Activated CD4-positive, alpha-beta T cell treated with anti-CD3 and anti-CD28 coated beads for 36 hours (primary cell): ENCODE measurements around the gene PAX7. TPM values are rescaled to one million over a fixed set of nuclear protein-coding genes. Genes with fewer than 3 reads are reported as not detected.
"Not testable (repeated sequence)": the region's sequence is repeated elsewhere in the genome, so short reads cannot be mapped to it uniquely, and the experiment has no call there.

Experiments
- ATAC-seq: fragments of 200-7000 bp; cut with Tn5 transposase; one replicate; pipeline ENCODE4 v1.10.0; 2021; ENCODE audit warnings: mild to moderate bottlenecking, moderate library complexity
- CTCF ChIA-PET: fragments of 350-600 bp; sonication (Branson Sonifier 250); formaldehyde crosslinking; loops from one replicate; lab custom pipeline; 2021; ENCODE audit warnings: antibody characterized with exemption; lab: Charles Lee
- POLR2A ChIA-PET: fragments of 350-600 bp; sonication (Branson Sonifier 250); formaldehyde crosslinking; loops from one replicate; lab custom pipeline; 2021; ENCODE audit warnings: antibody characterized with exemption, inconsistent platforms; lab: Charles Lee
- DNase-seq: peaks from one replicate; pipeline ENCODE4 v3.0.0-alpha.2; 2020
- H3K27ac Mint-ChIP-seq: one replicate; pipeline ENCODE4 v1.8.0; 2021; ENCODE audit warnings: mixed read lengths
- H3K27me3 Mint-ChIP-seq: one replicate; pipeline ENCODE4 v1.8.0; 2021; ENCODE audit warnings: mixed read lengths
- H3K36me3 Mint-ChIP-seq: one replicate; pipeline ENCODE4 v1.8.0; 2021; ENCODE audit warnings: low read depth, mixed read lengths
- H3K4me1 Mint-ChIP-seq: one replicate; pipeline ENCODE4 v1.8.0; 2021; ENCODE audit warnings: mixed read lengths
- H3K4me3 Mint-ChIP-seq: one replicate; pipeline ENCODE4 v1.8.0; 2021; ENCODE audit warnings: mild to moderate bottlenecking, moderate library complexity, mixed read lengths
- H3K9me3 Mint-ChIP-seq: one replicate; pipeline ENCODE4 v1.8.0; 2021; ENCODE audit warnings: low read depth, mixed read lengths
- intact Hi-C, 2 experiments: fragments of 100-400 bp; cut with DNase I in 1 of 2; cut with micrococcal nuclease in 1 of 2; formaldehyde crosslinking; loops; one replicate each; pipeline versions ENCODE4 v1.14.2 to v1.15.1; 2022 to 2024; cut with DNase I, micrococcal nuclease
- total RNA-seq, 2 experiments: library from RNA; stranded (reverse); gene quantifications; one replicate each; pipeline ENCODE4 v1.2.3, GENCODE V29; 2021

The PAX7 gene
- total RNA-seq, 2 experiments from 2014 or later, result not detected

GRCh38 chr1:18735224-18735997 is 104.8 kb downstream of the PAX7 start:
- DNase-seq (no peak), ATAC-seq (no peak)
- intact Hi-C loops, result no loop called here
- Mint-ChIP-seq H3K4me3 (no peak overlapping the region), H3K27me3 (peaks cover 28% of the 10 kb centered on the region), H3K9me3 (no peaks in the 10 kb centered on the region), H3K36me3 (no peaks in the 10 kb centered on the region), H3K27ac (no peak overlapping the region), H3K4me1 (no peaks in the 10 kb centered on the region)
- CTCF ChIA-PET, result no interaction called here
- POLR2A ChIA-PET, result no interaction called here

GRCh38 chr1:18736958-18737357 is 106.3 kb downstream of the PAX7 start:
- no peak overlapping the region for H3K27ac Mint-ChIP-seq
- H3K9me3 Mint-ChIP-seq, result no peaks in the 10 kb centered on the region
- DNase-seq (no peak), ATAC-seq (no peak)
- CTCF ChIA-PET, result no interaction called here
- peaks cover 30% of the 10 kb centered on the region for H3K27me3 Mint-ChIP-seq
- POLR2A ChIA-PET, result no interaction called here
- no peak overlapping the region for H3K4me3 Mint-ChIP-seq
- intact Hi-C loops, result no loop called here
- no peaks in the 10 kb centered on the region for H3K4me1 Mint-ChIP-seq
- H3K36me3 Mint-ChIP-seq, result no peaks in the 10 kb centered on the region

DNA sequence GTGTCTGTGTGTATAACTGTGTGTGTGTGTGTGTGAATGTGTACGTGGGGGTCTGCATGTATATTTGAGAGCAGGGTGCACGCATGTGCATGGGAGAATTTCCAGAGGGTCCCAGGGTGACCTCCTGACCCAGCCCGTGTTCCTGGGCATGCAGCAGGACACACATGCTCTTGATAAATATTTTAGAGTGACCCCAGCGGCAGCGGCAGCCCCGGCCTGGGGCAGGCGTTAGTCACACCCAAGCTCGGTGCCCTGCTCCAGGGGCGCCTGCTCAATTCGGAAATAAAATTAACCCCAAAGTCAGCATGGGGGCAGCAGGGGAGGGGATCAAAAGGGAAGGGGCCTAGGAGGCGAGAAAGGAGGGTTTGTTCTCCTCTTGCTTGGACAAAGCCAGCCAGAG is 107.5 kb downstream of the PAX7 start:
- no peak for ATAC-seq
- POLR2A ChIA-PET, result no interaction called here
- intact Hi-C loops, result no loop called here
- H3K4me3 Mint-ChIP-seq, result no peak overlapping the region
- H3K27ac Mint-ChIP-seq, result no peak overlapping the region
- no peaks in the 10 kb centered on the region for H3K36me3 Mint-ChIP-seq
- DNase-seq, result no peak
- CTCF ChIA-PET, result no interaction called here
- H3K9me3 Mint-ChIP-seq, result no peaks in the 10 kb centered on the region
- H3K27me3 Mint-ChIP-seq, result peaks cover 18% of the 10 kb centered on the region
- H3K4me1 Mint-ChIP-seq, result no peaks in the 10 kb centered on the region

DNA sequence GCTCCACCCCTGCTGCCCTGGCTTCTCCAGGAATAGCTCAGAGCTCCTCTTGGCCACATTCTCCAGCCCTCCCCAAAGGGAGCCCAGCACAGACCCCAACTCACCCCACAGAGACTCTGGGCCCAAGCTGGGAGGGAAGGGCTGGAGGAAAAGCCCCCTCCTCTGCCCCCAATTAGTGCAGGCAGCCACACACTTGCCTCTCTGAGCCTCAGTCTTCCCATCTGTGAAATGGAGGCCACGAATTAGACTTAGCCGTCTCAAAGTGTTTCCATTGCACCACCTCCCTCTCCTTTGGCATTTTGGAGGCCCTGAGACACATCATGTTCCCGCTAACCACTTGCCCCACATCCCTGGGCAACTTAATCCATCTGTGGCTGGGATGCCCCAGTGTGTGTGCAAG is 108.0 kb downstream of the PAX7 start:
- DNase-seq, result no peak
- ChIA-PET POLR2A (no interaction called here), CTCF (no interaction called here)
- Mint-ChIP-seq H3K9me3 (no peaks in the 10 kb centered on the region), H3K4me3 (no peak overlapping the region), H3K27me3 (peaks cover 16% of the 10 kb centered on the region), H3K4me1 (no peaks in the 10 kb centered on the region), H3K27ac (no peak overlapping the region), H3K36me3 (no peaks in the 10 kb centered on the region)
- intact Hi-C loops, result no loop called here
- no peak for ATAC-seq

DNA sequence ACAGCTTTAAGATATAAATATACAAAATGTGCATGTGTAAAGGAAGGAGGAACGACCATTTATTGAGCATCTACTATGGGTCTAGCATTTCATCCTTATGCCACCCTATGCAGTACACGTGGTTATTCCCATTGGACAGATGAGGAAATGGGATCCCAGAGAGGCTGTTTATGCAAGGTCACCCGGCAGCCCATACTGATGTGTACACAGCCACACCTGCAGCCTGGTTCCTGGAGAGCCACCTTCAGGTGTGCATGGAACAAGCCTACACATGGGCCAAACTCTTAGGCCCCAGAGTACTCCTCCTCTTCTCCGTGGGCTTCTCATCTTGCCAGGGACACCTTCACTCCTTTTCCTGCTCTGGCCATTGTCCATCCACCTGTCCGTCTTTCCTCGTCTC is 108.8 kb downstream of the PAX7 start:
- POLR2A ChIA-PET, result no interaction called here
- Mint-ChIP-seq H3K36me3 (no peaks in the 10 kb centered on the region), H3K4me1 (no peaks in the 10 kb centered on the region), H3K9me3 (no peaks in the 10 kb centered on the region), H3K4me3 (no peak overlapping the region), H3K27me3 (peaks cover 16% of the 10 kb centered on the region), H3K27ac (no peak overlapping the region)
- ATAC-seq, result no peak
- CTCF ChIA-PET, result no interaction called here
- intact Hi-C loops, result no loop called here
- no peak for DNase-seq

DNA sequence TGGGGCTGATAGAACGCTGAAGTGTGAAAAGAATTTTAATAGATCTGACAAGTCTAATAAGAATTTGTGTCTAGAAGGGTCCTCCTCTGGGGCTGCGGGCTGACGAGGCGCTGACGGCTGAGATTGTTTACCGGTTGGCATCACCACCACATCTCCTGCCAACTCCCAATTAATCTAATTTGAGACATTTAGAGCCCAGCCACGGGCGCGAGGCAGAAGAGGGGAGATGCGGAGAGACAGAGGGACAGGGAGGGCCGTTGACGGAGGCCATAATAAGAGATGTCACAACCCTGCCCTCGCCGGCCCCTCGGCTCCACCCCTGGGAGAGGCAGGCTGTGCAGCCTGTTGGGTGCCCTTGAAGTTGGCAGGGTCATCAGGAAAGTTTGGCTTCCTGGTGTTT is 109.3 kb downstream of the PAX7 start:
- peaks cover 13% of the 10 kb centered on the region for H3K27me3 Mint-ChIP-seq

DNA sequence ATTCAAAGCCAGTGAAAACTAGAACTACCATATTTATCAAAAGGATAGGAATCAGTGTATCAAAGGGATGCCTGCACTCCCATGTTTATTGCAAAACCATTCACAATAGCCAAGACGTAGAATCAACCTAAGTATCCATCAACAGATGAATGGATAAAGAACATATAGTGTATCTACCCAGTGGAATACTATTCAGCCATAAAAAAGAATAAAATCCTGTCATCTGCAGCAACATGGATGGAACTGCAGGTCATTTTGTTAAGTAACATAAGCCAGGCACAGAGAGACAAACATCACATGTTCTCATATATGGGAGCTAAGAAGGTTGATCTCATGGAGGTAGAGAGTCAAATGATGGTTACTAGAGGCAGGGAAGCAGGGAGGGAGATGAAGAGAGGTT is 110.0 kb downstream of the PAX7 start:
- Mint-ChIP-seq H3K4me3 (no peak overlapping the region), H3K27ac (no peak overlapping the region), H3K4me1 (no peaks in the 10 kb centered on the region), H3K27me3 (peaks cover 13% of the 10 kb centered on the region), H3K36me3 (no peaks in the 10 kb centered on the region), H3K9me3 (no peaks in the 10 kb centered on the region)
- DNase-seq, result no peak
- CTCF ChIA-PET, result no interaction called here
- intact Hi-C loops, result no loop called here
- ATAC-seq, result no peak
- POLR2A ChIA-PET, result no interaction called here

More for the DNA sequence above, 109.3 kb downstream of the PAX7 start:
- Mint-ChIP-seq H3K27ac (no peak overlapping the region), H3K4me3 (no peak overlapping the region), H3K36me3 (no peaks in the 10 kb centered on the region), H3K4me1 (no peaks in the 10 kb centered on the region), H3K9me3 (no peaks in the 10 kb centered on the region)
- ATAC-seq (no peak), DNase-seq (no peak)
- POLR2A ChIA-PET, result no interaction called here
- CTCF ChIA-PET, result no interaction called here
- intact Hi-C loops, result no loop called here

- Mint-ChIP-seq H3K9me3 (no peaks in the 10 kb centered on the region), H3K4me1 (no peaks in the 10 kb centered on the region), H3K27me3 (peaks cover 13% of the 10 kb centered on the region), H3K36me3 (no peaks in the 10 kb centered on the region), H3K4me3 (no peak overlapping the region), H3K27ac (no peak overlapping the region)
- ChIA-PET POLR2A (no interaction called here), CTCF (no interaction called here)
- intact Hi-C loops, result no loop called here
- ATAC-seq, result no peak
- DNase-seq, result no peak
Observed at GRCh38 chr1:18743233-18743632, 112.6 kb downstream of the PAX7 start.

- H3K27me3 Mint-ChIP-seq, result peaks cover 16% of the 10 kb centered on the region
- intact Hi-C loops, ATAC-seq, H3K4me1 Mint-ChIP-seq, H3K27ac Mint-ChIP-seq, H3K9me3 Mint-ChIP-seq, DNase-seq, POLR2A ChIA-PET, H3K4me3 Mint-ChIP-seq, H3K36me3 Mint-ChIP-seq: not testable (repeated sequence)
- CTCF ChIA-PET, result interaction anchor here (0.7 kb wide), 1 partner anchor 175 kb away, joined by 3 read pairs; no protein-coding TSS in a partner anchor
Observed at GRCh38 chr1:18744381-18744780, 113.7 kb downstream of the PAX7 start.

GRCh38 chr1:18746981-18747380 is 116.3 kb downstream of the PAX7 start:
- H3K36me3 Mint-ChIP-seq, result no peaks in the 10 kb centered on the region
- peaks cover 12% of the 10 kb centered on the region for H3K27me3 Mint-ChIP-seq
- H3K27ac Mint-ChIP-seq, result no peak overlapping the region
- H3K4me1 Mint-ChIP-seq, result no peaks in the 10 kb centered on the region
- H3K9me3 Mint-ChIP-seq, result no peaks in the 10 kb centered on the region
- ATAC-seq (no peak), DNase-seq (no peak)
- POLR2A ChIA-PET, result no interaction called here
- CTCF ChIA-PET, result no interaction called here
- H3K4me3 Mint-ChIP-seq, result no peak overlapping the region
- intact Hi-C loops, result no loop called here

GRCh38 chr1:18747671-18748070 is 117.0 kb downstream of the PAX7 start:
- CTCF ChIA-PET, result no interaction called here
- H3K9me3 Mint-ChIP-seq, result no peaks in the 10 kb centered on the region
- intact Hi-C loops, result no loop called here
- ATAC-seq (no peak), DNase-seq (no peak)
- no peak overlapping the region for H3K27ac Mint-ChIP-seq
- H3K36me3 Mint-ChIP-seq, result no peaks in the 10 kb centered on the region
- no peaks in the 10 kb centered on the region for H3K4me1 Mint-ChIP-seq
- no peak overlapping the region for H3K4me3 Mint-ChIP-seq
- H3K27me3 Mint-ChIP-seq, result peaks cover 12% of the 10 kb centered on the region
- POLR2A ChIA-PET, result no interaction called here

DNA sequence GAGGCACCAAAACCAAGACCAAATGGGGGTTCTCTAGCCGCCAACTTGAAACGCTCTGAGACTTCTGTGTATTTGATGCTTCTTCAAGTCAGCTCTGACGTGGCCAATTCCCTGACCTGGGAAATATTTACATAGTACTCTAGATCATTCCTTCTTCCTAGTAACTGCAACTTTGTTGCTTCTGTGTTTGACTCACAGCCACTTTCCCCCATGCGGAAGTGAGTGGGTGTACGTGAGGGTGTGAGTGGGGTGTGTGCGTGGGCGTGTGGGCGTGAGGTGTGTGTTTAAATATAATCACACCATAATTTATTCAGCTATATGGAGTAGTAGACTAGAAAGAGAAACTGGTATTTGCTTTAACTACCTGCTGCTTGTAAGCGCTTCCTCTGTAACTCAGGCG is 117.8 kb downstream of the PAX7 start:
- no peak overlapping the region for H3K4me3 Mint-ChIP-seq
- DNase-seq (no peak), ATAC-seq (no peak)
- H3K27me3 Mint-ChIP-seq, result peaks cover 12% of the 10 kb centered on the region
- H3K27ac Mint-ChIP-seq, result no peak overlapping the region
- no peaks in the 10 kb centered on the region for H3K9me3 Mint-ChIP-seq
- POLR2A ChIA-PET, result no interaction called here
- intact Hi-C loops, result no loop called here
- H3K36me3 Mint-ChIP-seq, result no peaks in the 10 kb centered on the region
- CTCF ChIA-PET, result no interaction called here
- no peaks in the 10 kb centered on the region for H3K4me1 Mint-ChIP-seq
